Measurements from ENCODE around the gene HRAS. TPM values are rescaled to one million over a fixed set of nuclear protein-coding genes. Genes with fewer than 3 reads are reported as not detected.

Gene HRAS
- total and polyA plus RNA-seq, 2 of the 13 experiments (the other 11 are each of a cell fraction or from before 2014, with no cell fraction given) = 32.9 to 50.0 TPM

DNA sequence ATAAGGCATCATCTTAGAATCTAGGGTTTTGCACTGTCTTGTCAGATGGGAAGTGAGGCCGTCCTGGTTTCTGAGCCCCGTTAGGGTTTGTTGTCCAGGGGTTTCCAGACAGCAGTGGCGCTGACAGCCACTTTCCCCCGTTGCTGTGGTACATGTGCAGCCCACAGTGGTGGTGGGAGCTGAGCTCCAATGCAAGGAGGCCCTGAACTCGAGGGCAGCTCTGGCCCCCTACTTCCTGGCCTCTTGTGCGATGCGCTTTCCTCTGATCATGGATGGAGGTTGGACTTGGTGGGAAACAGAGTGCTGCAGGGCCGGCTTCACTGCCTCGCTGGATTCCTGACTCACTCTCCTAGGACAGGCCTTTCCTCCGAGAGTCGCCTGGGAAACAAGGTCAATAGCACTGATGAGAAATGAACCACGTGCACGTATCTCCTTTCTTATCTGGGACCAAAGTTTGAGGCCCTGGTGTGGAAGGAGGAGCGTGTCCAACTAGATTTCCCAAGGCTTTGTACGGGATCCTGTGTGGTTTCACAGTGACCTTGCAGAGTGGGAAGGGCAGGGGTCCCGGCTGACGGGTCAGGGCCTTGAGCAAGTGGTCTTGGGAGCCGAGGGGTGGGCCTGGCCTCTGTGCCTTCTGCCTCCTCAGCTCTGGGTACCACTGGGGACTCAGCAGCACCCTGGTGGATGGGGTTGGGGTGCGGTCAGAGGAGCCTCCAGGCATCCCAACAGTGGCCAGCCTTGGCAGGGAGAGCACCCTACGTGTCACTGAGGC is 44.6 kb upstream of the HRAS start (continued):
- TF ChIP-seq, protein P1, sequence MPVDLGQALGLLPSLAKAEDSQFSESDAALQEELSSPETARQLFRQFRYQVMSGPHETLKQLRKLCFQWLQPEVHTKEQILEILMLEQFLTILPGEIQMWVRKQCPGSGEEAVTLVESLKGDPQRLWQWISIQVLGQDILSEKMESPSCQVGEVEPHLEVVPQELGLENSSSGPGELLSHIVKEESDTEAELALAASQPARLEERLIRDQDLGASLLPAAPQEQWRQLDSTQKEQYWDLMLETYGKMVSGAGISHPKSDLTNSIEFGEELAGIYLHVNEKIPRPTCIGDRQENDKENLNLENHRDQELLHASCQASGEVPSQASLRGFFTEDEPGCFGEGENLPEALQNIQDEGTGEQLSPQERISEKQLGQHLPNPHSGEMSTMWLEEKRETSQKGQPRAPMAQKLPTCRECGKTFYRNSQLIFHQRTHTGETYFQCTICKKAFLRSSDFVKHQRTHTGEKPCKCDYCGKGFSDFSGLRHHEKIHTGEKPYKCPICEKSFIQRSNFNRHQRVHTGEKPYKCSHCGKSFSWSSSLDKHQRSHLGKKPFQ (CRISPR knock-in tag; IDR thresholded peaks at IDR 0.05; ENCODE audit: insufficient replicate concordance) = no peak
- TF ChIP-seq ZNF546 (CRISPR knock-in tag; conservative IDR thresholded peaks at IDR 0.05) (no peak), ZNF615 (CRISPR knock-in tag; IDR thresholded peaks at IDR 0.05; ENCODE audit: borderline replicate concordance) (no peak), RBFOX2 (IDR thresholded peaks at IDR 0.05; ENCODE audit: low read depth, low read length) (peak; percentile 20; the same call in 1 of the 2 replicates), ZNF256 (CRISPR knock-in tag; conservative IDR thresholded peaks at IDR 0.05) (0 out of 2 replicates have a peak, but pooled peaks have one; percentile 23), PAX8 (CRISPR knock-in tag; IDR thresholded peaks at IDR 0.05; ENCODE audit: borderline replicate concordance) (no peak), SALL1 (CRISPR knock-in tag; IDR thresholded peaks at IDR 0.05) (peak; percentile 58; the same call in 1 of the 2 replicates), ZNF333 (CRISPR knock-in tag; IDR thresholded peaks at IDR 0.05; ENCODE audit: borderline replicate concordance) (no peak), SKI (IDR thresholded peaks at IDR 0.05; ENCODE audit: partially characterized antibody) (peak; percentile 41), SATB2 (CRISPR knock-in tag; IDR thresholded peaks at IDR 0.05) (no peak), HOXA3 (CRISPR knock-in tag; IDR thresholded peaks at IDR 0.05) (peak; percentile 76; the same call in 1 of the 2 replicates), ZNF883 (CRISPR knock-in tag; IDR thresholded peaks at IDR 0.05; ENCODE audit: not compliant biosample characterization) (no peak), YEATS2 (CRISPR knock-in tag; IDR thresholded peaks at IDR 0.05; ENCODE audit: borderline replicate concordance) (peak; percentile 52; the same call in 1 of the 2 replicates), ZKSCAN5 (CRISPR knock-in tag; IDR thresholded peaks at IDR 0.05) (no peak), NCOA2 (CRISPR knock-in tag; IDR thresholded peaks at IDR 0.05) (no peak), U2AF2 (IDR thresholded peaks at IDR 0.05; ENCODE audit: low read depth, low read length) (no peak)
- TF ChIP-seq, protein P2, sequence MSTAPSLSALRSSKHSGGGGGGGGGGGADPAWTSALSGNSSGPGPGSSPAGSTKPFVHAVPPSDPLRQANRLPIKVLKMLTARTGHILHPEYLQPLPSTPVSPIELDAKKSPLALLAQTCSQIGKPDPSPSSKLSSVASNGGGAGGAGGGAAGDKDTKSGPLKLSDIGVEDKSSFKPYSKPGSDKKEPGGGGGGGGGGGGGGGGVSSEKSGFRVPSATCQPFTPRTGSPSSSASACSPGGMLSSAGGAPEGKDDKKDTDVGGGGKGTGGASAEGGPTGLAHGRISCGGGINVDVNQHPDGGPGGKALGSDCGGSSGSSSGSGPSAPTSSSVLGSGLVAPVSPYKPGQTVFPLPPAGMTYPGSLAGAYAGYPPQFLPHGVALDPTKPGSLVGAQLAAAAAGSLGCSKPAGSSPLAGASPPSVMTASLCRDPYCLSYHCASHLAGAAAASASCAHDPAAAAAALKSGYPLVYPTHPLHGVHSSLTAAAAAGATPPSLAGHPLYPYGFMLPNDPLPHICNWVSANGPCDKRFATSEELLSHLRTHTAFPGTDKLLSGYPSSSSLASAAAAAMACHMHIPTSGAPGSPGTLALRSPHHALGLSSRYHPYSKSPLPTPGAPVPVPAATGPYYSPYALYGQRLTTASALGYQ (CRISPR knock-in tag; IDR thresholded peaks at IDR 0.05) = no peak
- TF ChIP-seq, protein P3, sequence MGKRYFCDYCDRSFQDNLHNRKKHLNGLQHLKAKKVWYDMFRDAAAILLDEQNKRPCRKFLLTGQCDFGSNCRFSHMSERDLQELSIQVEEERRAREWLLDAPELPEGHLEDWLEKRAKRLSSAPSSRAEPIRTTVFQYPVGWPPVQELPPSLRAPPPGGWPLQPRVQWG (CRISPR knock-in tag; IDR thresholded peaks at IDR 0.05; ENCODE audit: borderline replicate concordance, low read depth) = no peak
- TF ChIP-seq, protein P4, sequence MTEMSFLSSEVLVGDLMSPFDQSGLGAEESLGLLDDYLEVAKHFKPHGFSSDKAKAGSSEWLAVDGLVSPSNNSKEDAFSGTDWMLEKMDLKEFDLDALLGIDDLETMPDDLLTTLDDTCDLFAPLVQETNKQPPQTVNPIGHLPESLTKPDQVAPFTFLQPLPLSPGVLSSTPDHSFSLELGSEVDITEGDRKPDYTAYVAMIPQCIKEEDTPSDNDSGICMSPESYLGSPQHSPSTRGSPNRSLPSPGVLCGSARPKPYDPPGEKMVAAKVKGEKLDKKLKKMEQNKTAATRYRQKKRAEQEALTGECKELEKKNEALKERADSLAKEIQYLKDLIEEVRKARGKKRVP (CRISPR knock-in tag; IDR thresholded peaks at IDR 0.05) = no peak
- TF ChIP-seq, protein P5, sequence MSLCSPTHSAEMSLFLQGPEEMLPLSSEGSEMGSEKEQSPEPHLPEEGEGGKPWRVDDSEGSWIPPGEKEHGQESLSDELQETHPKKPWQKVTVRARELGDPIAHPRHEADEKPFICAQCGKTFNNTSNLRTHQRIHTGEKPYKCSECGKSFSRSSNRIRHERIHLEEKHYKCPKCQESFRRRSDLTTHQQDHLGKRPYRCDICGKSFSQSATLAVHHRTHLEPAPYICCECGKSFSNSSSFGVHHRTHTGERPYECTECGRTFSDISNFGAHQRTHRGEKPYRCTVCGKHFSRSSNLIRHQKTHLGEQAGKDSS (CRISPR knock-in tag; IDR thresholded peaks at IDR 0.05; ENCODE audit: borderline replicate concordance, low read depth) = no peak
